GM18909 (cell line): Measurements from ENCODE around the gene SELENOF.

ENCODE experiments used
- ATAC-seq: cut with Tn5 transposase; IDR thresholded peaks from one replicate; pipeline ENCODE4 v1.9.1; 2021; ENCODE audit warnings: mild to moderate bottlenecking; ENCODE audit not compliant: unreplicated experiment, poor library complexity

The SELENOF gene

DNA sequence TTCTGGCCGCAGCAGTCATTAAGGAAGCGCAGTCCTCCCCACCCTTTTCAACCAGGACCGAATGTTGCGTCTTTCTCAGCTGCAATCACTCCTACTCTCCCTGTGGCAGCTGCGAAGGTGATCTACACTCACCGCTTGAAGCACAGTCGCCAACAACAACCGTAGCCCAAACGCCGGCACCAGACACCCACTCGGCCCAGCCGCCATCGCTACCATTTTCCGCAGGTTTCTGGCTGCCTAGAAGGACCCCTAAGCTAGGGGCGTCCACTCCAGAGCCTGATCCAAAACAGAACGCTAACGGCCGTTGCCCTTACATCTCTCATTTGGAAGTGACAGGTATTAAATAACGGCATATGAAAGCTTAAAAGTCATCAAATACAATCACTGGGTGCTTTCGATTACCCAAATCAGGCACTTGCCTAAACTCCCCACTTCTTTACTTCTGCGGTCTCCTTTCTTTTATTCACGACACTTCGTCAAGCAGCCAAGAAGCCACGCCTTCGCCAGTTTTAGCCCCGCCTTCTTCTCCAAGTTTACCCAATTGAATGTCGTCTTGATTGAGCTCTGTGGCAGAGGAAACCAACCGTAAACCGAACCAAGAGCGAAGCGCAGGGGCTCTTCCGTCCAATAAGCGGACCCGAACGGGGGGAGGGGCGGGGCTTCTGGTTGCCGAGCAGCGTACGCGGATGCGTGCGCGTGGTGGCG is at the start of gene SELENOF:
Gene SELENOF (minus strand): TSS at position 231 of the 705 bp plus-strand sequence. CDS start 15 bp downstream, at position 216.
- ATAC-seq = peak; percentile 84

GRCh38 chr1:86960548-86960947 is 46.6 kb upstream of the SELENOF start:
- ATAC-seq = no peak

GRCh38 chr1:86957221-86957620 is 43.3 kb upstream of the SELENOF start:
- ATAC-seq = no peak

DNA sequence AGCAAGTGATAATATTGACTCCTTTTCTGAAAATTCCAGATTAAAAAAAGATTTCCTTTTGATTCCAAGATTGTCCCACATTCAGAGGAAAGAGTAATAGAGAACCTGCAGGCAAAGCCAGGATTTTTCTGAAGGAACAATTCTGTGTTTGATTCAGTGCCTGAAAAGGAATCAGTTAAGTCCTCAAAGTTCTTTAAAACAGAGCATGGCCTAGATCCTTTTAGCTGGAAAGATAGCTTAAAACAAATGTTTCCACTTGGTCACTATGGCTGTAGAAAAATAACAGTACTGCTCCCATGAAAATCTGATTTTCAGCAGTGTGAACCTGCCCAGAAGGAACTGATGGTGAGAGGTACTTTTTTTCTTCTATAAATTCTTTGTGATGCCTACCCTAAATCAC is 42.3 kb upstream of the SELENOF start:
- ATAC-seq = no peak

DNA sequence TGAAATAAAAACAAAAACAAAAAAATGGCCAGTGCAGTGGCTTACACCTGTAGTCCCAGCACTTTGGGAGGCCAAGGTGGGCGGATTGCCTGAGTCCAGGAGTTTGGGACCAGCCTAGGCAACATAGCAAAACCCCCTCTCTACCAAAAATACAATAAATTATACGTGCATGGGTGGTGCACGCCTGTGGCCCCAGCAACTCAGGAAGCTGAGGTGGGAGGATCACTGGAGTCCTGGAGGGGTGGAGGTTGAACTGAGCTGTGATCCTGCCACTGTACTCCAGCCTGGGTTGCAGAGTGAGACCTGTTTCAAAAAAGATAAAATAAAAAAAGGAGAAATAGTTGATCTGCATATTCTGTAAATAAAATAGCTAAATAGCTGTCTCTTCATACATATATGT is 41.8 kb upstream of the SELENOF start:
- ATAC-seq = no peak

DNA sequence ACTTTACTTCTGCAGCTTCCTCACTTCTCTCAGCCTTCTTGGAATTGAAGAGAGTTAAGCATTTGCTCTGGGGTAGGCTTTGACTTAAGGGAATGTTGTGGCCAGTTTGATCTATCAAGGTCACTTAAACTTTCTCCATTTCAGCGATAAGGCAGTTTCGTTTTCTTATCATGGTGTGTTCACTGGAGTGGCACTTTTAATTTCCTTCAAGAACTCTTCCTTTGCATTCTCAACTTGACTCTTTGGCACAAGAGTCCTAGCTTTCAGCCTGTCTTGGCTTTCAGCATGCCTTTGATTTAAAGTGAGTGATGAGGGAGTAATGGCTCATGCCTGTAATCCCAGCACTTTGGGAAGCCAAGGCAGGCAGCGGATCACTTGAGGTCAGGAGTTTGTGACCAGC is 39.2 kb upstream of the SELENOF start:
- ATAC-seq = no peak

- no peak for ATAC-seq
Measured at GRCh38 chr1:86951430-86951829, 37.5 kb upstream of the SELENOF start.

DNA sequence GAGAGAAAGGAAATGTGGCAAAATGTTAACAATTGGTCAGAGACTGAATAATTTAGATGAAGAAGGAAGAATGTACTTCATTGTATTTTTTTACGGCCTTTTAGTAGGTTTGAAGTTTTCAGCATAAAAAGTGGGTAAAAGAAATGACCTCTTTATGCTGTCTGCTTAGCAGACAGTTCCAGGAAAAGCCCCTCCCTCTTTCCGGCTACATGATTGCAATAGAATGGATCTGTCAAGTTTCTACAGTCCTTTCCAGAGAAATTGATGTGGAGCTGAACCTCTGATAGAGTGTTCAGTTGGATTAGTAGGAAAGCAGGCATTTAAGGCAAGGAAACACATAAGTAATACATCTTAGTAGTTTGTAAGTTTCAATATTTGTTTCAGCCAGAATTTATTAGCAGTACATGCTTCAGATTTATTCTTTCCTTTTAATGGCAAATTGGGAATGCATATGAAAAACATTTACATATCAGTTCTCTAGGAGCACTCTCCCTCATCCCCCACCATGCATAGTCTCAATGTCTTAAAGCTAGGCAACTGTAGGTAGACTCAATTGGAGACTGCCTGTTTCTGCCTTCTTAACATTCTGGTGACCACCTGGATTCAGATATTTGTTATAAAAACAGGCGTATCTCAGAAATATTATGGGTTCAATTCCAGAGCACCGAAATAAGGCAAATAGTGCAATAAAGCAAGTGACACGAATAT is 36.9 kb upstream of the SELENOF start:
- ATAC-seq = no peak

DNA sequence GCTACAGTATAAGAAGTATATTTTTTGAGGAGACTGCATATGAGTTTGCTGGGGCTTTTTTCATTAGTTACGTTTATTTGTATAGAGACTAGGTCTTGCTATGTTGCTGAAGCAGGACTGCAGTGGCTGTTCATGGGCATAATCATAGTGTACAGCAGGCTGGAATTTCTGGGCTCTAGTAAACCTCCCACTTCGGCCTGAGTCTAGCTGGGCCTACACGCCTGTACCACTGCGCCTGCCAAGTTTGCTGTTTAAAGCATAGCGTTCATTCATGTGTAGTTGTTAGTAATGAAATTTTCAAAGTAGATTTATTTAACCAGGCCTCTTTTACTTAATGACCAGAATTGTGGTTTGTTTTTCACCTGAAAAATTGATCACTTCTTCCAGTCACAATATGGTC is 34.3 kb upstream of the SELENOF start:
- no peak for ATAC-seq

- ATAC-seq = no peak
Measured at GRCh38 chr1:86942743-86943142, 28.8 kb upstream of the SELENOF start.

DNA sequence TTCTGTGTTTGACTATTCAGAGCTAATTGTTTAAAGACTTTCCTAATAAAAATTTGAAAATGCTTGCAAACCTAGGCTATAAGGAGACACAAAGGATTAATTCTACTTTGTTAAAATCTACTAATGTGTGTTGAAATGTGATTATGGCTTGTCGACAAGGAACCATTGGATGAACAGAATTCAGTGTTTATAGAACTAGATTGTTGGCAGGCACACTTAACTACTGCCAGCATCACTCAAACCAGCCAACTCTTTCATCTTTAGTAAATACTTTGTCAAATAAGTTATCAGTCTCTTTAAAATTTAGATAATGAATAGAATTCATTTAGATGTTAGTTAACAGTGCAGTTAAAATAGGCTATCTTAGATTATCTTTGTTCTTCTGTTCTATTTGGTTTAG is 28.1 kb upstream of the SELENOF start:
- no peak for ATAC-seq

GRCh38 chr1:86940599-86940998 is 26.7 kb upstream of the SELENOF start:
- no peak for ATAC-seq

GRCh38 chr1:86939406-86939805 is 25.5 kb upstream of the SELENOF start:
- no peak for ATAC-seq

DNA sequence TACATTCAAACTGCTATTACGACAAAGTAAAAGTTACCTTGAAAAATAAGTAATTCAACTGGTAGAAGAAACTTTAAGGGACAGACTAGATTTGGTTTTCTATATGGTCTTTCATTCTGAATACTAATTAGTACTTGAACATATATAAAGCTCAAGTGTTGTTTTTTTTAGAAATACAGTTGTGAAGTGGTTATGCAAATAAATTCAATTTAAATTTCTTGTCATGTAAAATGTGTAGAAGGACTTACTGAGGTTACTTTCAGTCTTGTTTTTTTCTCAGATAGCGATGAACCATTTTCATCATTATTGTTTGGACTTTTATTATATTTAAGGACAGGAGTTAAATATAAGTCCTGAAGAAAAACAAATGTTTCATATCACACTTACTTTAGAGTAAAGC is 24.9 kb upstream of the SELENOF start:
- ATAC-seq = no peak

- no peak for ATAC-seq
Measured at GRCh38 chr1:86938450-86938849, 24.5 kb upstream of the SELENOF start.

GRCh38 chr1:86933562-86934377 is 19.8 kb upstream of the SELENOF start:
- ATAC-seq = no peak

DNA sequence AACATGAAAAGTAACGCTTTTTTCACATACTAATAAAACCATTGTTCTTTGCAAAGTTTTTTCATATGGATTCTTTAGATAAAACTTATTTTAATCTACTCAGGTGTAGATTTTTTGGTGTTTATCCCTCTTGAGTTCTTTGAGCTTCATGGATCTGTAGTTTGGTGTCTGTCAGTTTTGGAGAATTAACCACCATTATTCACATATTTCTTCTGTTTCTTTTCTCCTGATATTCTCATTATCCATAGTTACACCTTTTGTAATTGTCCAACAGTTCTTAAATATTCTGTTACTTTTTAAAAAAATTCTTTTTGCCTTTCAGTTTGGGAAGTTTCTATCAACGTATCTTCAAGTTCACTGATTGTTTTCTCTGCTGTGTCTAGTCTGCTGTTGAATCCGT is 19.1 kb upstream of the SELENOF start:
- ATAC-seq = no peak

- no peak for ATAC-seq
Measured at GRCh38 chr1:86928819-86929218, 14.9 kb upstream of the SELENOF start.

- ATAC-seq = no peak
Measured at GRCh38 chr1:86926883-86927282, 13.0 kb upstream of the SELENOF start.

DNA sequence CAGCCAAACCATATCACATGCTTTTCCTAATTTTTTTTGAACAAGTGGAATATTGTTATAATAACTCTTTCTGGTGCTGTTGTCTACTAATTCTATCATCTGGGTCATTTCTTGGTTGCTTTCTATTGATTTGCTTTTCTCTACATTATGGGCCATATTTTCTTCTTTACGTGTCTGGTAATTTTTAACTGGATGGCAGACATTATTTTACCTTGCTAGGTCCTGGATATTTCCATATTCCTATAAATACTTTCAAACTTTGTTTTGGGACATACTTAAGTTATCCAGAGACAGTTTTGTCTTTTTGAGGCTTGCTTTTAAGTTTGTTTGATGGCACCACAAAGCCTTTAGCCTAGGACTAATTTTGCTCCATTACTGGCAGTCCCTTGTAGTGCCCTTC is 11.8 kb upstream of the SELENOF start:
- no peak for ATAC-seq

- ATAC-seq = no peak
Measured at GRCh38 chr1:86924324-86924960, 10.5 kb upstream of the SELENOF start.
